Motor neuron (in vitro differentiated cells): ENCODE measurements around the gene CACNA2D1. TPM values are rescaled to one million over a fixed set of nuclear protein-coding genes. Genes with fewer than 3 reads are reported as not detected.
"Not testable (repeated sequence)": the region's sequence is repeated elsewhere in the genome, so short reads cannot be mapped to it uniquely, and the experiment has no call there.

ENCODE experiments used
- ATAC-seq, 8 experiments: fragments of 200-7000 bp; cut with Tn5 transposase; replicated peaks in 6 of 8; 2 replicates each; pipeline ENCODE4 v1.8.0; 2021; ENCODE audit warnings: mild to moderate bottlenecking in 8 of 8, moderate library complexity in 8 of 8
- H3K27ac ChIP-seq, 2 donors: fragments of 250-450 bp; sonication (Bioruptor Pico); 2 replicates each; pipeline ENCODE4 v1.9.0; 2021; ENCODE audit warnings: antibody characterized with exemption in 2 of 2, mild to moderate bottlenecking in 2 of 2, moderate library complexity in 1 of 2
- H3K4me1 ChIP-seq, 2 donors: fragments of 250-450 bp; sonication (Bioruptor Pico); replicated peaks in 1 of 2; 2 replicates each; pipeline ENCODE4 v1.6.1; 2021; ENCODE audit warnings: antibody characterized with exemption in 2 of 2, mild to moderate bottlenecking in 2 of 2, moderate library complexity in 1 of 2
- H3K4me3 ChIP-seq, 5 donors: fragments of 250-450 bp; sonication (Bioruptor Pico); 2 replicates each; pipeline ENCODE4 v1.9.0; 2021; ENCODE audit warnings: antibody characterized with exemption in 5 of 5, mild to moderate bottlenecking in 5 of 5, moderate library complexity in 4 of 5
- WGBS, 10 experiments: fragments of 450-650 bp; shearing (Covaris generic); methylation state at CpG; one replicate each; pipeline ENCODE4 v1.0.0; 2022; 5-methylcytosine and 5-hydroxymethylcytosine counted together
- in situ Hi-C, 9 experiments: fragments of 400-800 bp; cut with MboI; loops; one replicate each; pipeline ENCODE4 v1.15.0; 2021; ENCODE audit warnings: low sequenced_read_pairs in 9 of 9, low pct_unique_long_range_greater_than_20kb in 2 of 9; ENCODE audit not compliant: unreplicated experiment in 9 of 9
- total RNA-seq, 8 experiments: library from RNA; unstranded; fragments of 300-600 nt; gene quantifications; 2 replicates each; pipeline versions ENCODE4 v1.2.3 to v1.2.4, GENCODE V29; 2022

Gene CACNA2D1
- total RNA-seq, 8 experiments from 2014 or later, result 9.7 to 72.9 (median 27.1) TPM

- no peak overlapping the region for H3K27ac ChIP-seq
- ATAC-seq, result peak in 1 of 8 experiments; percentile 14
- H3K4me3 ChIP-seq, result no peak overlapping the region
- peaks cover 9 to 17% of the 10 kb centered on the region in 2 donors for H3K4me1 ChIP-seq
- in situ Hi-C loops, result no loop called here
Measured at GRCh38 chr7:82158327-82158726, 285.2 kb downstream of the CACNA2D1 start.

GRCh38 chr7:82156893-82157292 lies 286.7 kb downstream of the CACNA2D1 start:
- Histone ChIP-seq H3K4me3 (no peak overlapping the region), H3K27ac (no peak overlapping the region), H3K4me1 (peaks cover 9 to 17% of the 10 kb centered on the region in 2 donors)
- in situ Hi-C loops, result no loop called here
- peak in 4 of 8 experiments; percentile 18 to 63 (median 40) for ATAC-seq
- 25 to 93% (median 60%) methylated on average over 1 of the region's 1 CpG; no CpG with 5 or more reads in 3 of the 10 experiments for WGBS, 10 experiments

- peaks cover 9 to 17% of the 10 kb centered on the region in 2 donors for H3K4me1 ChIP-seq
- no peak overlapping the region for H3K27ac ChIP-seq
- in situ Hi-C loops, result no loop called here
- no peak overlapping the region for H3K4me3 ChIP-seq
- WGBS, 10 experiments, result 15 to 100% (median 36%) methylated on average over 1 to 3 of the region's 3 CpGs
- ATAC-seq, result peak in 2 of 8 experiments; percentile 15 to 83
Measured at GRCh38 chr7:82156168-82156567, 287.4 kb downstream of the CACNA2D1 start.

- no peak overlapping the region for H3K27ac ChIP-seq
- in situ Hi-C loops, result no loop called here
- no peak for ATAC-seq
- no peak overlapping the region for H3K4me3 ChIP-seq
- peaks cover 13 to 22% of the 10 kb centered on the region in 2 donors for H3K4me1 ChIP-seq
- WGBS, 10 experiments, result 50 to 100% (median 75%) methylated on average over 1 to 2 of the region's 2 CpGs; no CpG with 5 or more reads in 3 of the 10 experiments
Measured at GRCh38 chr7:82154728-82155127, 288.8 kb downstream of the CACNA2D1 start.

DNA sequence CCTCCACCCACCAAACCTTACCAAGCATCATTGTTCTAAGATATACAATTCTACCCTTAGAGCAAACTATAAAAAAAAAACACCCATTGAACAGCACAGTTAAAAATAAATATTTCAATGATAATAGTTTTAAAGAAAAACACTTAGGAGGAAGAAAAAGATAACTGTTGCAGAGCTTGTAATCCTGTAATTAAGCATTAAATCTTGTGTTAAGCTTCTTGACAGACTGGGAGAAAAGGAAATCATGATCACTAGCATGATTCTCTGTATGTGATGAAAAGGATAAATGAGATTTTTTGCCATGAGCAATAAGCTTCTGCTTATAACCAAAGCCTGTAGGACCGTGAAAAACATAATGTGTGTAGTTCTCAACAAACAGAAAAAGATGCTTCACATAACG lies 289.8 kb downstream of the CACNA2D1 start:
- peak in 2 of 8 experiments; percentile 39 to 42 for ATAC-seq
- 57 to 100% (median 83%) methylated on average over 1 to 2 of the region's 2 CpGs; no CpG with 5 or more reads in 2 of the 10 experiments for WGBS, 10 experiments
- Histone ChIP-seq H3K27ac (no peak overlapping the region), H3K4me3 (no peak overlapping the region), H3K4me1 (peaks cover 14 to 22% of the 10 kb centered on the region in 2 donors)
- in situ Hi-C loops, result no loop called here

DNA sequence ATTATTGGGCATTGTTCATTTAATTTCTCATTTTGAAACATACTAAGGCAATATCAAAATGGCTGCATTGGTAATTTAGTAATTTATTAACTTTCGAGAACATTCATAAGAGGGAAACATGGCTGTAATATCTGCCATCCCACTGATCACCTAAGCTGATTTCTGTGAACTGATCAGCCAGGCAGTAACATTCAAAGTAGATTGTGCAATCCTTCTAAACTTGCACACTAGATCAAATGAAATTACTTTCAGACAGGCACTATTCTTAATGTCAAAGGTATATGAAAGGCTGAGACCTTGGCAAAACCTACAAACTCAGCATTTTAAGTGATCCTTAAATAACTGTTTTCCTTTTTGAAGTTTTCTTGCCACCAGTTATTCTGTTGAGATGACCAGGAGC lies 290.7 kb downstream of the CACNA2D1 start:
- Histone ChIP-seq H3K4me3 (no peak overlapping the region), H3K27ac (no peak overlapping the region), H3K4me1 (peaks cover 14 to 22% of the 10 kb centered on the region in 2 donors)
- 89 to 100% (median 100%) methylated on average over 1 of the region's 1 CpG; no CpG with 5 or more reads in 3 of the 10 experiments for WGBS, 10 experiments
- in situ Hi-C loops, result no loop called here
- ATAC-seq, result no peak

GRCh38 chr7:82146491-82146890 lies 297.1 kb downstream of the CACNA2D1 start:
- no peak overlapping the region for H3K27ac ChIP-seq
- no peak for ATAC-seq
- peaks cover 5 to 9% of the 10 kb centered on the region in 2 donors for H3K4me1 ChIP-seq
- H3K4me3 ChIP-seq, result no peak overlapping the region
- 94 to 100% (median 100%) methylated on average over 2 to 4 of the region's 4 CpGs; no CpG with 5 or more reads in 6 of the 10 experiments for WGBS, 10 experiments
- in situ Hi-C loops, result no loop called here

- Histone ChIP-seq H3K4me1 (peaks cover 0 to 3% of the 10 kb centered on the region in 2 donors), H3K27ac (no peak overlapping the region), H3K4me3 (no peak overlapping the region)
- in situ Hi-C loops, result no loop called here
- ATAC-seq, result peak in 3 of 8 experiments; percentile 20 to 68 (median 67)
Measured at GRCh38 chr7:82142263-82142864, 301.2 kb downstream of the CACNA2D1 start.

DNA sequence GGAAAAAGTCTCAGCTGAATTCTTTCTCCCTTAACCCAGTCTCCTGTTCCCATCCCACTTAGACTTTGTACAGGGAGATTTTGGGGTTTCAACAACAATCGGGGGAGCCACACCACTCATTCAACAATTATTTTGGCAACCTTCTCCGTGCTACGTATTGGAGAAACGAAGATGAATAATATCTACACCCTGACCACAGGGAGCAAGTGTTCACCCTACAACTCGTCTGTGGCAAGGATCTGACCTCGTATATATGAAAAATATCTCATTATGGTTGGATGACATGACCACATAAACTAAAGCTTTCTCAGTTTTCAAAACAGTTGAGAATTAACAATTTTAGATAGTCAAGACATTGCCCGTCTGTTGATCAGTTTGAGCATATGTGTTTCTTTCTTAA lies 302.1 kb downstream of the CACNA2D1 start:
- ATAC-seq, result no peak
- in situ Hi-C loops, result no loop called here
- H3K4me1 ChIP-seq, result peaks cover 0 to 3% of the 10 kb centered on the region in 2 donors
- no peak overlapping the region for H3K4me3 ChIP-seq
- H3K27ac ChIP-seq, result no peak overlapping the region
- WGBS, 10 experiments, result 50 to 100% (median 87%) methylated on average over 1 to 7 of the region's 7 CpGs

- in situ Hi-C loops, H3K27ac ChIP-seq, H3K4me1 ChIP-seq, H3K4me3 ChIP-seq, ATAC-seq: not testable (repeated sequence)
- WGBS, 10 experiments, result 83 to 100% (median 96%) methylated on average over 1 to 11 of the region's 14 CpGs
Measured at GRCh38 chr7:82140608-82141007, 303.0 kb downstream of the CACNA2D1 start.

DNA sequence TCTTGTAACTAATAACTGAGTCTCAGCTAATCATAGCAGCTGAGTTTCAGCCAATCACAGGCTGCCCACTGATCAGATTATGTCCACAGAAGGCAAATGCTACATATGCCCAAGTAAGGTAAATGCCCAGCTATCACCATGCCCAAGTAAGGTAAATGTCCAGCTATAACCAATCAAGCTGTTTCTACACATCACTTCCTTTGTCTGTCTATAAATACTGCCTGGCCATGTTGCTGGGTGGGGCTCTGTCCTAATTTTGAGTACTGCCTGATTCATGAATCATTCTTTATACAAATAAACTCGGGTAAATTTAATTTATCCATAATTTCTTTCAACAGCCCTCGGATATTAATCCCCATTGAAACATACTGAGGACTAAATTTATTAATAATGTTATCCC lies 312.4 kb downstream of the CACNA2D1 start:
- H3K4me3 ChIP-seq, result no peak overlapping the region
- ATAC-seq, result peak in 3 of 8 experiments; percentile 55 to 92 (median 87)
- no peaks in the 10 kb centered on the region for H3K4me1 ChIP-seq
- in situ Hi-C loops, result no loop called here
- H3K27ac ChIP-seq, result no peak overlapping the region
- WGBS, 10 experiments, result 0 to 100% (median 80%) methylated on average over 1 to 2 of the region's 2 CpGs; no CpG with 5 or more reads in 4 of the 10 experiments

- H3K4me3 ChIP-seq, result no peak overlapping the region
- H3K4me1 ChIP-seq, result no peaks in the 10 kb centered on the region
- ATAC-seq, result no peak
- in situ Hi-C loops, result no loop called here
- H3K27ac ChIP-seq, result no peak overlapping the region
Measured at GRCh38 chr7:82129091-82129490, 314.5 kb downstream of the CACNA2D1 start.

DNA sequence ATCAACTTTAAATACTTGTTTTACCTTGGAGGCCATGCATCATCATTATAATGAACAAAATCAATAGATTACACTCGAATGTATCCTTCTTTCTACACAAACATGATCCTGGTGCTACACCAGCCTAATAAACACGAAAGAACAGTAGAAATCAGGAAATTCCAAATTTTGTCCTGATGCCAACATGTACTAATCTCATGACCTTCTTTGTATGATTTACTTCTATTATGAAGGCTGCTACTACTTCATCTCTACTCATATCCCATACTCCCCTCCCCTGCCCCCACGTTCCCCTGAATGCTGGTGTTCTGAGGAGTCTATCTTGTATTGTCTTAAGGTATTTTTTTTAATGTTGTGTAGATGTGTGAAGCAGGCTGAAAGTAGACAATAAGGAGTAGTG lies 315.0 kb downstream of the CACNA2D1 start:
- in situ Hi-C loops, result no loop called here
- no peak for ATAC-seq
- 73 to 100% (median 100%) methylated on average over 1 to 2 of the region's 3 CpGs; no CpG with 5 or more reads in 3 of the 10 experiments for WGBS, 10 experiments
- H3K27ac ChIP-seq, result no peak overlapping the region
- no peaks in the 10 kb centered on the region for H3K4me1 ChIP-seq
- no peak overlapping the region for H3K4me3 ChIP-seq

DNA sequence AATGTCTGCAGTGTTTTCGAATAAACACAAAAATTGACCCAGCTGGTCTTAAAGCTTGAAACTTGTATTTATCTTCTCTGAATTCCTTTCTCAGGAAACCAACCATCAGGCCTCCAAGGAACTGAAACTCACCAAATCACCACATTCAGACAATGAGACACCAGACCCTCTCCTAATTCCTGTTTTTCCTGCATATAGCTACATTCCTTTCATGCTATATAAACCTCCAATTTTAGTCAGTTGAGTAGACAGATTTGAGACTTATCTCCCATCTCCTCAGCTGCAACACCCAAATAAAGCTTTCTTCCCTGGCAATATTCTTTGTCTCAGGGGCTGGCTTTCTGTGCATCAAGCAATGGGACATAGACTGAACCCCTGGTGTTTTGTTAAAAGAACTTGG lies 317.0 kb downstream of the CACNA2D1 start:
- in situ Hi-C loops, result no loop called here
- WGBS, 10 experiments, result 69 to 100% (median 88%) methylated on average over 1 of the region's 1 CpG; no CpG with 5 or more reads in 1 of the 10 experiments
- Histone ChIP-seq H3K4me1 (peaks cover 0 to 14% of the 10 kb centered on the region in 2 donors), H3K4me3 (no peak overlapping the region), H3K27ac (no peak overlapping the region)
- ATAC-seq, result no peak
